HT1080 (cell line): Measurements from ENCODE around the gene VTCN1. TPM values are rescaled to one million over a fixed set of nuclear protein-coding genes. Genes with fewer than 3 reads are reported as not detected.

Source experiments
- DNase-seq: peaks from one replicate; pipeline ENCODE4 v3.0.0-alpha.2; 2015; ENCODE audit warnings: low read depth
- total RNA-seq: library from RNA; depleted of rRNA; stranded (reverse); fragments of >200 nt; shearing (Covaris generic); gene quantifications from 2 replicates; pipeline ENCODE4 v1.2.3, GENCODE V29; 2014

Gene VTCN1
- total RNA-seq, 1 experiment from 2014 or later = not detected

DNA sequence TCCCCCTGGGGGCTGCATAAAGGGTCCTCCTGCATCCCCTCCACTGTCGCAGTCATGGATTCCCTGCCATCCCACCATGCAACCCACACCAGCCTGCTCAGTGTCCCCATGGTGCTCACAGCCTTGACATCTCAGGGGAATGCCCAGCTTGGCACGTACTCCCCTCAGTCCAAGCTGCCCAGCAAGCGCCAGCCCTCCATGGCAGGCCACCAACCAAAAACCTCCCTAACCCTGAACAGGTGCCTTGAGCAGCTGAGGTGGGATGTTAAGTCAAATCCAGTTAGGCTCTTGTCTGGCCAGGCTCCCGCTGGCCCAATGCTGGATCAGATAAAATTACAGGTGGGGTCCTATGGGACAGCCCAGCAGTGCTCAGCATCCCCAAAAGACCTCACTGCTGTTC is 341 bp downstream of the VTCN1 start:
- DNase-seq = no peak

DNA sequence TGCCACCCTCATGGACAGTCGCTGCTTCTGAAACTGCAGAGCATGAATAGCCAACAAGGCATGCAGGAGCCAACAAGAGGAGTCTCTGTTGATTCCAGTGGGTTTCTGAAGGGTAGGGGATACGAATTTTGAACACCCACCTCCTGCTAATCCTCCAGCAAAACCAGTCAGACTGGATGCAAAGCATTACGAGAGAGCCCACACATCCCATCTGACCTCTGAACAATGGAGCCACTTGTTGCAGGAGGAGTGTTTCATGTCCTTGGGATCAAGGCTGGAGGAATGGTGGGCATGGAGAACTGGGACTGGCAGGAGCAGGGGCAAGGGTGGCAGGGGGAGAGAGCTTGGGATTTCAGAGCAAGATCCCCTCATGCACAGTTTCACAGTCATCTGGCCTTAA is 1.6 kb downstream of the VTCN1 start:
- DNase-seq = no peak

DNA sequence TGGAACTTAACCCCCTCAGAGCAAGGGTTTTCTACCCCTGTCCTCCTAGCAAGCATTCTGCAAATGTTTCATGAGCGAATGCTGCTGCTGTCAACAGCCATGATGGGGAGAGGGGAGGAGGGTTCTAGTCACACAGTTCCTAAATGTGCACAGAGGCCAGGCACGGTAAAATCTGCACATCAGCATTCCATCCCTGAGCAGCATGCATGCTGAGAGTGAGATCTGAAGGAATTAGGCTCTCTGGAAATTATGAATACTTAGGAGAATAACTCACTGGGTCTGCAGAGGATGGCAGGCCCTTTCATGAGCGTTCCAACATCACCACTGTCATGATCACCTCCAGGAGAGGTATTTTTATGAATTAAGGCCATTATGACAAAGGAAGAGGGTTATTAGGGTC is 2.1 kb downstream of the VTCN1 start:
- DNase-seq = no peak

DNA sequence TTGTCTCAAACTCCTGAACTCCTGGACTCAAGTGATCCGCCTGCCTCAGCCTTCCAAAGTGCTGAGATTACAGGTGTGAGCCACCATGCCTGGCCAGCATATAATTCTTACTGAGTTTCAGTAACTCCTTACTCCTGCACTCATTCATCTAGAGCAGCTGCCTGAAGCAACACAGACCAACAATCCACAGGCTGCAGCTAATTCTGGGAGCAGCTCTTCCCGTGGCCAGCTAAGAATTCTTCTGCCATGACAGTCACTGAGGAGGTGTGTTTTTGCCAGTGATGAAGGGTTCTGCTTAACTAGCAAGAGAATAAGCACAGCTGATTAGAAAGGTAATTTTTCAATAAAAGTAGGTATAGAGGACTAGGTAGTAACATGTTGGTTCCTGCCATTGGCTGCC is 5.4 kb downstream of the VTCN1 start:
- DNase-seq = no peak

DNA sequence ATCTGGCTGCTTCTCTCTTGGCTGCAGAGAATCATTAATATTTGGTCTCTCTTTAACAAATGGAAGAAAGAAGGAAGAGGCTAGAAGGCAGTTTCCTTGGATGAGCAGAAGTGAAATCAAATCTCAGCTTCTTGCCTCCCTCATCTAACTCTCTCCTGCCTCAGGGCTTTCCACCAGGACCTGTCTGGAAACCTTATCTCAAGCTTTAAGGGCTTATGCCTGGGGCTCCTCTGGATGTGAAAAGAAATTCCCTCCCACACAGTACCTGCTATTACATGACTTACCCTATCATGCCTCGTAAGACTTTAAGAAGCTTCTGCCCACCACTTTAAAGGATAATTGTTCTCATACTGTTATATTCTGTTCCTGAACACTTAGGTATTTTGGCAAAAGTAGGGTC is 8.9 kb downstream of the VTCN1 start:
- DNase-seq = no peak

DNA sequence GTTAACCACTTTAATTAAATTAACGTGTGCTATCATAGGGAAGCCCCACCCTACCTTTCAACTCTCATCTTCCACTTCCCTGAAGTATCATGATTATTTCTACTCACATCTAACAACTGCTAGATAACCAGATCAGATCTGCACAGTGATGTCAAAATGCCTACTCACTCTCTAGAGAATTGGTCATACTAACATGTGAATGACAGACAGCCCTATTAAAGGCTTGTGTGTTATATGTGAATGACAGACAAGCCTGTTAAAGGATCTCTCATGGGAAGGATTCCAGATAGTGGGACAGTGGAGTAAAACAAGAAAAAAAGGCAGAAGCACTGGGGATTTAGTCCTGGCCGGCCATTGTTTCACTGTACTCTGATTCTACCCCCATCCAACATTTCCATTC is 12.6 kb downstream of the VTCN1 start:
- DNase-seq = no peak

DNA sequence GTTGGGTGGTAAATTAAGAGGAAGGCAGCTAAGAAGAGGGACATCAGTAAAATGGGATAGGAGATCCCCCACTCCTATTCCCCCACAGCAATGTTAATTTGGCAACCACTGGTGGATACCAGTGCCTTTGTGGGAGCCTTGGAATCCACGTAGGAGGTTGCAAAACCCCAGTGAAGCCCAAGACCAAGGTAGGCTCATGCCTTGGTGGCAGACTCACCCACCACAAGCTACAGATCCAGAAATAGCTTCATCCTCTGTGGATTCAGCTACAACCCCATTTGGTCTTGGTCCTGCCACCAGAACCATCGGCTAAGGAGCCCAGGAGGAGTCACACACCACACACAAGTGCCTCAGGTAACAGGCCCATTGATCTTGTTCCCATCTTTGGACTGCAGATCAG is 21.0 kb downstream of the VTCN1 start:
- no peak for DNase-seq

DNA sequence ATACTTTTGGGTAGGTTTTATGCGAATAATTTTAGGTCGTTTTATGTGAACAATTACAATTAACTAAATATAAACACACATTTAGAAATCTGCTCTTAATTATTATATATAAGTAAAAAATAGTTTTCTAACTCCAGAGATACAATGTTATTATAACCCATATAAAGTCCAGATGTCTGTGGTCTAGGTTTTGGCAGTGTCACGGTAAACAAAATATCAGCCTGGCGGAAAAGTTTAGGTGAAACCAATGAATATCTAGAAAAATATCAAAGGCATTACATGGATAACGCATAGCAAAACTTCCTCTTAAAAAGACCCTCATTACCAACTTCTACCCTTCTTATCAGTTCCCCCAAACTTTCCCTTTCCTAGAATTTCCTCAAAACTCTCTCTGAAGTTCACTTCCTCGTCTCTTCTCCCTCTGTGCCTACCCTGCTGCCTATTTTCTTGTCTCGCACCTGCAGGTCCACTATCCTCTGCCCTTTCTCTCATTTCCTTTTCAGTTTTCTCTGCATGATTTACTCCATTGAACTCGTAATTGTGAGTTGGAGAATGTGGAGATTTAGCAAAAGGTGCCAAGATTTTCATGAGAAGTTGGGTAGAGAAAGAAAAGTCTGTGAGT is 21.8 kb downstream of the VTCN1 start:
- DNase-seq = no peak

DNA sequence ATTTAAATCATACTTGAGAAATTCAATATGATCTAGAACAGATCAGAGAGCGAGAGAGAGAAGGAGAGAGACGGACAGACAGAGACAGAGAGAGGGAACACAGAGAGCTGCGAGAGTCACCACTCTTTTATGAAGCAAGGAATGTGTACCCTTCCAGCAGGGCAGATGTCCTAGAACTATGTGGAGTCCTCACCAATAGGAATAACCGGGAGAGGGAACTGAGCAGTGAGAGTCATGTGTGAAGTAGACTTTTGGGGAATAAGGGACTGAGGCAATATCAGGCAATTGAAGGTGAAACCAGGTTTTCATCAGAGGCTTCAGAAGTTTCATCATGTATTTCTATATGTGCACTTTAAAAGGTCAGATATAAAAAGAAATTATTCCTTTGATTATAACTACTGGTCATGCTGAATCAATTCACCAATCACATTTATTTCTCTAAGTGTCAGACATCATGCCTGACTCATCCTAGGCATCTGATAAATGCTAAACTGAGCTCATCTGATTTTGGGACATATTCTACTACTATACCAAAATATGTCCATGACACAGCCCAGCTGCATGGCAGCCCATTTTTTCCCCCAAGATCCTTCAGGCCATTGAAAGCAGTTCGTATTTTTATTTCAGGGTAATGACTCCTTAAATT is 22.4 kb downstream of the VTCN1 start:
- DNase-seq = no peak

DNA sequence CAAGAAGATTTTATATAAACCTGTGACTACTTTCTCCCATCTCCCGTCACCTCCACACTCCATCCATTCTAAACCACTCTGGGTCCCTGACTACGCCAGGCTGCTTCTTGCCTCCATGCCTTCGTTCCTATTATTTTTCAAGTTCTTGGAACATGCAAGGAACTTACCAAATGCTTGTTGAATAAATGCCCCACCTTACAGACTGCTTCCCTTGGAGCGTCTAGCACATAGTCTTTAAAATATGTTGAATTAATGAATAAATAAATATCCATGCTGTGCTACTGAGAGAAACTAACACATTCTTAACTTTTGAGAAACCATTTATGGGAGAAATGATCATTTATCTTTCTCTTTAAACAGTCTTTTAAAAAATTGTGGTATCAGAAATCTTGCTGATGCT is 27.6 kb downstream of the VTCN1 start:
- DNase-seq = no peak

DNA sequence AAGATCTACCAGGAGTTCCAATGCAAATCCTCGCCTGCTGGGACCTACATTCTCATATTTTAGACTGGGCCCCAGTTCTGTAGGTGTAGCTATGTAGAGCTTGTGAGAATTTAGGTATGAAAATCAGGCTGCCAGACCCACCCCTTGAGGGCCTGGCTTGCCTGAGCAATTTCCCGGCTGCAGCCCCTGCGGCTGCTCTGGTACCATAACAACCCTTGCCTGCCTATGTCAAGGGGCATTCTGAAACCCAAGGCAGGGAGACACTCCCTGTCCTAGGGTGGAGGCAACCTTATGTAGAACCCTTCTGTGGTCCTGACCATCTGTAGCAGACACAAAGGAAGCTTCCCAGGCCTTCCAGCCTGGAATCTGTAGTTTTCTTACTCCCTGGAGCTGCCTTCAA is 28.4 kb downstream of the VTCN1 start:
- DNase-seq = no peak

DNA sequence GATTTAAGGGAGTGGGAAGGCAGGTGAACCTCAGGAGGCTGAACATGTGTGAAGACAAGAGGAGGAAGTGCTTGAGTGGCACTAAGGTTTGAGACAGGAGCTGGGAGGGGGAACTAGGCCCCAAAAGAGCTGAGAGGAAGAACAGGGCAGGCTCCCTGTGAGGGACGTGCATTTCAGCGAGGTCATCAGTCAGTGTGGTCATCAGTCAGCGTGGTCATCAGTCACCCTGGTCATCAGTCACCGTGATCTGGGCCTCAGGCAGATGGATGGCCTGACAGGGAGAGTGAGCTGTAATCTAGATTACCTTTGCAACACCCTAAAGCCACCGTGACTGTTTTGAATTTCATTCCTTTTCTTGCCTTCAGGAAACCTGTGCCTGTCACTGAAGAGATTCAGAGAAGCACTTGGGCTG is 29.1 kb downstream of the VTCN1 start:
- DNase-seq = no peak

DNA sequence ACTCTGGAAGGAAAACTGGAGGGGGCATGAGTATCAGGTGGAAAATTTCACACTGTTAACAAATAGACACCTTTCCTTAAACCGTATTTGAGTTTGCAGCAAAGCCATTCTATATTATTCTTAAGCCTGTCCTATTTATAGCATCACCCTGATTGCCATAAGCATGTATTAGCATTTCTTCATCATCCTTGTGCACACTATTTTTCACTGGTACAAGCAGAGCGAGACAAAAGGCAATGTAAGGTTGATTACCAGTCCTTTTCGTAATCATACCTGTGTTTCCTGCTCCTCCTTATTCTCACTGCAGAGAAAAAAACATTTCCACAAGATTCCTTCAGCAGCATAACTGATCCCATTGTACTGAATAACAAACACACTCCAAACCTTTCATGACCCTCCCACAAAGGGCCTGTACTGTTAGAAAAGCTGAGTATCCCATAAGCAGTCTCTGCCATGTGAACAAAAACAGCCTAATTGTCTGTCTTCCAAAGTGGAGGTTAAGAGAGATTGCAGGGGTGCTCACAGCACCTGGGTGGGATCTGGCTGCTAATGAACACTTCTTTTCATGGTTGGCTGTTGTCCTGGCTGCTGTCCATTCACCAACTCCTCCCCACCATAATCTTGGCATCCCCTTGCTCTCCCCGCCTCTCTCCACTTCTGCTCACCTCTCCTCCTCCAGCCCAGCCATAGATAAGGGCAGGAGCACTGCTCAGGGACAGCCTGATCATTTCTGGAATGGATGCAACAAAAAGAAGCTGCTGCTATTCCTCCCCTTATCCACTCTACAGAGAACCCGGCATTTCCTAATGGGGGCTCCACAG is 30.4 kb downstream of the VTCN1 start:
- DNase-seq = no peak

DNA sequence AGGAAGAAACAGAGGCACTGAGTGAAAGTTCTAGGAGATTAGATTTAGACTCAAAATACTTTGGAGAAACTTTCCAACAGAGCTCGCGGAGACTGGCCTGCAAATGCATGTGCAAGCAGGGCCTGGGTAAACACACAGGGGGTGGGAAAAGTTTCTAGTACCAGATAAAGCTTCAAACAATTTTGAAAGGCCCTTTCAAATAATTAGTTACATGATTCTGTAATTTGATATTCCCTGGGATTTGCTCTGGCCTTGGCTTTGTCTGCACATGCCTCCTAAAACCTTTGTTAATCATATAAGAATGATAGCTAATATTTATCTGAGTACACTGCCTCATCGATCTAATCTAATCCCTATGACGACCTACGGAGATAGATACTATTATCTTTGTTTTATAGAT is 31.3 kb downstream of the VTCN1 start:
- no peak for DNase-seq

DNA sequence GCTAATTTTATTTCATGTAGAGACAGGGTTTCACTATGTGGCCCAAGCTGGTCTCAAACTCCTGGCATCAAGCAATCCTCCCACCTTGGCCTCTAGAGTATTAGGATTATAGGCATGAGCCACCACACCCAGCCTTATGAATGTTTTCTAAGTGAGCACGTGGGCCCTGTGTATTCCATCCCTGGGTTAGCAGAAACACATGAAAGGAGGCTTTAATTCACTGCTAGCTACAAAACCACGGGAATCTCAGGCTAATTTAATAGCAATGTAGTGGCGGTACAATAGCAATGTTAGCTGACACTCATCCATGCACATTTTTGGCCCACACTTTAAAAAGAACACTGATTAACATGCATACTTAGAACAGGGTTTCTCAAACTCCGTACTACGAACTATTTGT is 32.0 kb downstream of the VTCN1 start:
- no peak for DNase-seq

DNA sequence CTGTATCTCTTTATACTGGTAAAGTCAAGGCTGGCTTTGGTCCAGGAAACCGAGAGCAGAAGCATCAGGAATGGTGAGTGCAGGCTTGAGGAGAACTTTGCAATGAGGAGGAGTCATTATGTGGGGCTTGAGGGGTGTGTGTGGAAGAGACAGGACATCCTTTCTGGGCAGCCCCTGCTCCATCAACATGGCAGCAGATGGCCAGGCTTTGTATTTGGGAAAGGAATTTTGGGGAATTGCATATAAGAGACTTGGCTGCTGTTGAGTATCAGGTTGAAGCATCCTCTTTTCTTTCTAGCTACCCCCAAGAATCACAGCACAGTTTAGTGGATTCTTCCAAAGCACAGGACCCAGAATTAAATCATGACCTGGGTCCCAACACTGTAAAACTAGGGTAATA is 33.4 kb downstream of the VTCN1 start:
- DNase-seq = no peak

DNA sequence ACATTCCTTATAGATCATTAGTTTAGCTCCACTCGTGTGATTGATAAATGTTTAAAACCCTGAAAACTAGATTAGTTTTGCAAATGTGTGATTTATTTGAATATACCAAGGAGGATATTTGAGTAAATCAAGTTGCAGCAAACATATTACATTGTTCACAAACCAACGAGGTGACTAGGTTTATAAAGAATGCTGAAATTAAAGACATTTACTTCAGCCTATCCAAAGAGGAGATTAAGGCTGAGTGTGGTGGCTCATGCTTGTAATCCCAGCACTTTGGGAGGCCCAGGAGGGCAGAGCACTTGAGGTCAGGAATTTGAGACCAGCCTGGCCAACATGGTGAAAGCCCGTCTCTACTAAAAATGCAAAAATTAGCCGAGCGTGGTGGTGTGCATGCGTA is 34.1 kb downstream of the VTCN1 start:
- no peak for DNase-seq

DNA sequence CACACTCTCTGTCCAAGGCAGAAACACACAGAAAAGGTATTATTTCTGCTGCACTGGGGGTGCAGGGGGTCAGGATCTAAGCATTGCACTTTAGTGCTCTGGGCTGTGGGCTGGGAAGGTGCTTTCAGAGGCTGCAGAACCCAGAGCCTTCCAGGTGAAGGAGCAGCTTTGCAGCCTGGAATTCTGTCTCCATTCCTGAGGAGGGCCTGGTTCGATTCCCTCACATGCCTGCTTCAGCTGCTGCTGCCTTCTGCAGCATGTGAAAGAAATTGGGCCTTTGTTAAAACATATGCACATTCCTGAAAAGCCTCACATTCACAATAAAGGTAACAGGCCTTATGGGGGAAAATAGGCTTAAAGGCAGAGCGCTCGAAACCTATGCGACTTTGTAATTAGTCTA is 35.9 kb downstream of the VTCN1 start:
- no peak for DNase-seq

DNA sequence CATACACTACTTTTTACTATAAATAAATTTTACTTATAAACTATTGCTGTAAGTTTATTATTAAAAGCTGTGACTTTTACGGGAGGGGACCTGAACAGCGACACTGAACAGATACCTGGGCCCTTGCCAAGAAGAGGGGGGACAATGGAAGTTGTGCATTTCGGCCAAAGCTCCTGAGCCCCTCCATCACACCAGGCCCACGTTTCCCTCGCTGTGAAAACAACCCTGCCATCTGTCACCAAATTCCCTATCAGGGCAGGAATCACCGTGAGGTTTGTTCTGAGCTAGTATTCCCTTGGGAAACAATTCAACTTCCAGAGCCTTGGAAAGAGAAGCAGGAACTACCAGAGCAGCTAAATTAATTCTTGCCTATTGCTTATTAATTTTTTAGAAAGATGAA is 37.0 kb downstream of the VTCN1 start:
- DNase-seq = no peak

DNA sequence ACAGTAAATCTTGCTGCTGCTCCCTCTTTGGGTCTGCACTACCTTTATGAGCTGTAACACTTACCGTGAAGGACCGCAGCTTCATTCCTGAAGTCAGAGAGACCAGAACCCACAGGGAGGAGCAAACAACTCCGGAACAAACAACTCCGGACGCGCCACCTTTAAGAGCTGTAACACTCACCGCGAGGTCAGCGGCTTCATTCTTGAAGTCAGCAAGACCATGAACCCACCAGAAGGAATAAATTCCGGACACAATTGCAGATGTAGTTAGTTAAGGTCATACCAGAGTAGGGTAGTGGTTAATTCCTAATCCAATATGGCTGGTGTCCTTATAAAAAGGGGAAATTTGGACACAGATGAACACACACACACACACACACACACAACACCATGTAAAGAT is 37.7 kb downstream of the VTCN1 start:
- no peak for DNase-seq

DNA sequence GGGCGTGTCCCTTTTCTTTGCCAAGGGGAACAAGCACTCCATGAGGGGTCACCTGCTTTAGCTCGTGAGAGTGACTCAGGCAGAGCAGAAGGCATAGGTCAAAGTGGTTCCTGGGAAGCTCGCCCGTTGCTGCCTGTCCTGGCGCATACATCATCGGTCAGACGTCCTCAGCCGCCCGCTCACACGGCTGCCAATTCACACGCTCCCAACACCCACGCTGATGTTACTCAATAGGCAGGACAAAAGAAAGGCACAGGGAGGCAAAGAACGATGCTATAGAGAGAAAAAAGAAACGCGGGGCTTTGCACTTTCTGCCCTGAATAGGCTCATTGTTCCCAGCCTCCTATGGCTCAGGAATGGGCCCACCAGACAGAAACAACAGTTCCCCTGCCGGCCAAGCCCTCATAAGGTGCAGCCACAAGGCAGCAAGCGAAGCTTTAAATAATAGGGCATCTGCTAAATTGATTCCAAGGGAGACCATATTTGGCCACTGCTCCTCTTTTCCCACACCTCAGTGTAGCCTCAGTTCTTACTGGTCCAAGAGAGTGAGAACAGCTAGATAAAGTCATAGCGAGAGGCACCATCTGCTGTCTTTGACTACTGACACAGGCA is 38.7 kb downstream of the VTCN1 start:
- DNase-seq = peak; percentile 61

DNA sequence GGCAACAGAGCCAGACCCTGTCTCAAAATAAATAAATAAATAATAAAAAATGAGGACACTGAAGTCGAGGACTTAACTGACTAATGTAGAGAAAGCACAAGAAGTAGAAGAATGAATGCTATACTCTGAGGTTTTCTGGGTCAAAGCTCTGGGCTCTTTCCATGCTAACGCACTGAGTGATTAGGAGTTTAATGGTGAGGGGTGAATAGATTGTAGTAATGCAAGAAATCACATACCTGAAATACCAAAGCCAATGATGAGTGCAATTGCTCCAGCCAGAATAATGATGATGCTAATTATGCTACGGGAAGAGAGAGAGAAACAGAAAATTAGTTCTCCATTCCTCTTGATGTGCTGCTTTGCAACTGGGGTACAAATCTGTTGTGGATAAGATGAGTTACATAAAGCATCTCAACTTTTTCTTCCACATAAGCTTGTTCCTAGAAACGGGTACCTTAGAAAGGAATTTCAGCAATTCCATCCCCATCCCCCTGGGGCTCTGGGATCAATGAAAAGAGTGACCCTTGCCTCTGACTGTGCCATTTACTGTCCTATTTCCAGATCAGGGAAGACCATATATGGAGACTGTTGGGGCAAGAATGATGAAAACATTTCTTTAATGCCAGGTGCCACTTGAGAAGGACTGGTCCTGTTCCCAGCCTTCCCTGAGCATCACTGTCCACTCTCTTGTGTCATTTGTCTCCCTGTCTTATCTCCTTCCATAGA is 40.7 kb downstream of the VTCN1 start:
- DNase-seq = no peak
